Kidney epithelial cell (primary cell): Measurements from ENCODE around the gene CASP1. TPM values are rescaled to one million over a fixed set of nuclear protein-coding genes. Genes with fewer than 3 reads are reported as not detected.
"Not testable (repeated sequence)": the region's sequence is repeated elsewhere in the genome, so short reads cannot be mapped to it uniquely, and the experiment has no call there.

Experiments used
- DNase-seq: peaks from one replicate; pipeline ENCODE4 v3.0.0-alpha.2; 2010; ENCODE audit warnings: low read depth
- H3K27me3 ChIP-seq: 2 replicates; pipeline ENCODE4 v1.6.0; 2011; ENCODE audit warnings: low read length; ENCODE audit not compliant: control insufficient read depth, insufficient read depth
- H3K36me3 ChIP-seq: 2 replicates; pipeline ENCODE4 v1.5.1; 2011; ENCODE audit warnings: low read length; ENCODE audit not compliant: control insufficient read depth, insufficient read depth
- H3K4me3 ChIP-seq: 2 replicates; pipeline ENCODE4 v1.5.1; 2011; ENCODE audit warnings: low read depth, mild to moderate bottlenecking, control low read depth, low read length
- total RNA-seq: library from RNA; depleted of rRNA; stranded (reverse); fragments of >200 nt; gene quantifications from 2 replicates; pipeline ENCODE4 v1.2.3, GENCODE V29; 2015
- TF ChIP-seq, protein P1 (sequence below): IDR thresholded peaks from 2 replicates; pipeline ENCODE4 v1.5.1; 2011; ENCODE audit warnings: mild to moderate bottlenecking, moderate library complexity, low read length, control low read depth, inconsistent platforms; ENCODE audit not compliant: insufficient read depth, poor library complexity, severe bottlenecking

CASP1 gene
- total RNA-seq, 1 donor from 2014 or later, result 0.33 TPM

DNA sequence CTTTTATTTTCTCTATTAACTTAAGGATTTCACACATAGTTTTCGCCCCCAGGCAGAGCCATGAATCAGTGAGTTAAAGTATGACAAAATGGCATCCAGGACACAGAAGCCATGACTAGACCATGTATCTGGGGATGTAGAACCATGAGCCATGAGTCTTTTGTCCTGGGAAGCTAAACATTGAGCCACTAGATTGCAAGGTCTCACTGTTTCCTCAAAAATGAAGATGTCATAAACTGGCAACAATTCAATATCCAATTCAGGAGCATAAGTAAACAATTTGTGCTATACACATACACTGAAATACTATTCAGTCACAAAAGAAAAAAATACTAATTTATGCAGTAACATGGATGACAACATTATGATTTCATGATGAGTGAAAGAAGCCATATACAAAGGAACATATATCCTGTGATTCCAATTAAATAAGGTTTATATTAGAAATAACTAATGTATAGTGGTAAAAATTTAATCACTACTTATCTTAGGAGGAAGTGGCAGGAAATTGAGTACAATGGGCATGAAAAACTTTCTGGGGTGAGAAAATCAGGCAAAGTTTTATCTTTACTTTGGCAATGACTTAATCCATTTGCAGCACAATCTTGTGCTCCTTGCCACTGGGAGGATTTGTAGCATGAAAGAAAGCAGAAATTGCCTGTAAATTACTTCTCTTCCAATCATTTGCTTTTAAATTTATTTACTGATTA is 38.7 kb upstream of the CASP1 start:
- no peak for DNase-seq
- TF ChIP-seq, protein P1, sequence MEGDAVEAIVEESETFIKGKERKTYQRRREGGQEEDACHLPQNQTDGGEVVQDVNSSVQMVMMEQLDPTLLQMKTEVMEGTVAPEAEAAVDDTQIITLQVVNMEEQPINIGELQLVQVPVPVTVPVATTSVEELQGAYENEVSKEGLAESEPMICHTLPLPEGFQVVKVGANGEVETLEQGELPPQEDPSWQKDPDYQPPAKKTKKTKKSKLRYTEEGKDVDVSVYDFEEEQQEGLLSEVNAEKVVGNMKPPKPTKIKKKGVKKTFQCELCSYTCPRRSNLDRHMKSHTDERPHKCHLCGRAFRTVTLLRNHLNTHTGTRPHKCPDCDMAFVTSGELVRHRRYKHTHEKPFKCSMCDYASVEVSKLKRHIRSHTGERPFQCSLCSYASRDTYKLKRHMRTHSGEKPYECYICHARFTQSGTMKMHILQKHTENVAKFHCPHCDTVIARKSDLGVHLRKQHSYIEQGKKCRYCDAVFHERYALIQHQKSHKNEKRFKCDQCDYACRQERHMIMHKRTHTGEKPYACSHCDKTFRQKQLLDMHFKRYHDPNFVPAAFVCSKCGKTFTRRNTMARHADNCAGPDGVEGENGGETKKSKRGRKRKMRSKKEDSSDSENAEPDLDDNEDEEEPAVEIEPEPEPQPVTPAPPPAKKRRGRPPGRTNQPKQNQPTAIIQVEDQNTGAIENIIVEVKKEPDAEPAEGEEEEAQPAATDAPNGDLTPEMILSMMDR, result no peak

DNA sequence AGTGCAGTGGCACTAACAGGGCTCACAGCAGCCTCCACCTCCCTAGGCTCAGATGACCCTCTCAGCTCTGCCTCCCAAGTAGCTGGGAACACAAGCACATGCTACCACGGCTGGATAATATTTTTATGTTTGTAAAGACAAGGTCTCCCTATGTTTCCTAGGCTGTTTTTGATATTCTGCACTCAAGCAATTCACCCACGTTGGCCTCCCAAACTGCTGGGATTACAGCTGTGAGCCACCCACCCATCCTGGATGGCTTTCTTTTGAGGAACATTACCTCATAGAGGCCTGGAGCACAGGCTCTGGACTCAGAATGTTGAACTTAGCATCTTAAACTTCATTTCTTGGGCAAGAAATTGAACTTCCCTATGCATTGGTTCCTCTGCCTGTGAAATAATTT is 37.1 kb upstream of the CASP1 start:
- H3K36me3 ChIP-seq, DNase-seq, H3K27me3 ChIP-seq, H3K4me3 ChIP-seq: not testable (repeated sequence)

More for the DNA sequence above, 38.7 kb upstream of the CASP1 start:
- no peak overlapping the region for H3K4me3 ChIP-seq
- no peaks in the 10 kb centered on the region for H3K27me3 ChIP-seq
- H3K36me3 ChIP-seq, result no peaks in the 10 kb centered on the region

DNA sequence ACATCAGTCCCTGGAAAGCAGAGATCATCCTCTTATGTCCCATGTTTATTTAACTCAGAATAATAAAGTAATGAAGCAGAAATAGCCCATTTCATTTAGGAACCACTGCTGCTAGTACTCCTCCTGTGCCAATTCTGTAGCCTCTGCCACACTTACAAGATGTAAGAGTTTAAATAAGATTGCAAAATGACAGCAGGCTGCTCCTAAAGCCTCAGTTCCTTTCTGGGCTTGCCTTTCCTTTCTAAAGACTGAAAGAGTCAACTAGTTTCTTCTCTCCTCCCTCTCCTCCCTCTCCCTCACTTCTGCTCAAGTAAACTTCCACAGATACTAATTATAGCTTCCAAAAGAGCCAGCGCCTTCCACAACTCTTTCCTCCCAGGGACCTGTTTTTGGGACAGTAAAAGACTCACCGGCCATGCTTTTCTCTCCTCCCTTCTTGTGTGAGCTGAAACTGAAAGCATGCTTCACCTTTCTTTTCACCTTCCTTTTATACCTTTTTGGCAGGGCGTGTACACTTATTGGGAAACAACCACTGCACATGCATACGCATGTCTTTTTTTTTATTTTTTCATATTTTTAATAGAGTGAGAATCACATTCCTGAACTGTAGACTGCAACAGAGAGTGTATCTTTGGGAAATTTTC is 36.3 kb upstream of the CASP1 start:
- Histone ChIP-seq H3K36me3 (no peaks in the 10 kb centered on the region), H3K4me3 (no peak overlapping the region), H3K27me3 (no peaks in the 10 kb centered on the region)
- TF ChIP-seq, protein P1, result no peak
- DNase-seq, result no peak

DNA sequence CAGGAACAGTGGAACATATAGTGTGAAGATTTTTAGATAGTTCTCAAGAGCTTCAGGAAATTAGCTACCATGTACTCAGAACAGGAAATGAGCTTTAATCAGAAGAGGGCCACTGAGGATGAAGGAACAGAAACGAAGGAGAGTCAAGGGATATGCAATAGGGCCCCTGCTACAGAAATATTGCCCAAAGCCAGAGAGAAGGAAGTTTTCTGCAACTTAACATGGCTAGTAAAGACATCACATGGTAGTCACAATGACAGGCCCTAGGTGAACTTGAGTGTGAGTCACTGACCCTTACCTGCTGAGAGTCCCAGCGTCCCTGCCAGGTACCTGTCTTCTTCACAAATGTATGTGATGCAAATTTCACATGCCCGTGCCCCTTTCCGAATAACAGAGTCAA is 35.4 kb upstream of the CASP1 start:
- no peak for DNase-seq
- TF ChIP-seq, protein P1, result no peak
- H3K4me3 ChIP-seq, result no peak overlapping the region
- H3K27me3 ChIP-seq, result no peaks in the 10 kb centered on the region
- no peaks in the 10 kb centered on the region for H3K36me3 ChIP-seq

DNA sequence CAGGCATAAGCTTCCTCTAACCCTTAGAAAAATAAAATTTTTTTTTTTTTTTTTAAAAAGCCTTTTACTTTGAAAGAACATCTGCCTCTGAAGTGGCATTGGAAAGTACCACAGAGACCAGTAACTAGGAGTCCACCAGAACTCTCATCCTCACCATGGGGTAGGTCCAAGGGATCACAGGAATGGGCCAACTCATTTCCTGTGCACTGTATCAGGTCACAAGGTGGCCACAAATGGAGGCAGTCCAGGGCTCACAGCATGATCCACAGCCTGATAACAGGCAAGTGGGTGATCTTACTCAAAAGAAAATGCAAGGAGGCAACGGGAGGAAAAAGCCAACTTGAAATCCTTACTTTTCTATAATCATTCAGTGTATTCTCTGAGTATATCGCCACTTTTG is 34.8 kb upstream of the CASP1 start:
- not testable (repeated sequence) for DNase-seq, H3K36me3 ChIP-seq, H3K27me3 ChIP-seq, H3K4me3 ChIP-seq

DNA sequence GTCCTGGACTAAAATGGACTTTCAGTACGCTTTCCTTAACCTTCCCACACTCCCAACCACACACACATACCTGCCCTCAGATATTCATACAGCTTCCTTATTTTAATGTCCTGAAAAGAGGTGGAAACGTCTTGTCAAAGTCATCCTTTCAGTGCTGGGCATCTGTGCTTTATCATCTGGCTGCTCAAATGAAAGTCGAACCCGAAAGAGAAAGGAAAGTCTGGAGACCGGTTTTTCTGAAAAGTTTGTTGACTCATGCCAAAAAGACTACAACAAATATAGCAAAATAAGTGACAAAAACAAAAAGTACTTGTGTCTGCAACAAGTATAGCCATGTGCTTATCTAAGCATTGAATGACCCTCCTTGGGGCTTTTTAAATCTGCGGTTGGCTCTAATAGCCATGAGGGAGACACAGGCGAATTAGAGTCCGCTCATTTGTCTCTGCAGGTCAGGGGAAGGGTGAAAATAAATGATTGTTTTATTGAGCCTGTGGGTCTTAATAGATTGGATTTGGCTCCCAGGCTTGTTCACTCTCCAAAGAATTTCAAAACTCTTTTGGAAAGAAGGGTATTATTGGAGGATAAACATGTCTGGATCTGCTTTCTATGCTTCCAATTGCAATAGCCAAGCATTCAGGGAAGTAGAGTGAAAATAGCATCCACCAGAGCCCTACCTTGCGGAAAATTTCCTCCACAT is 28.4 kb upstream of the CASP1 start:
- H3K4me3 ChIP-seq, H3K36me3 ChIP-seq, DNase-seq, H3K27me3 ChIP-seq: not testable (repeated sequence)

DNA sequence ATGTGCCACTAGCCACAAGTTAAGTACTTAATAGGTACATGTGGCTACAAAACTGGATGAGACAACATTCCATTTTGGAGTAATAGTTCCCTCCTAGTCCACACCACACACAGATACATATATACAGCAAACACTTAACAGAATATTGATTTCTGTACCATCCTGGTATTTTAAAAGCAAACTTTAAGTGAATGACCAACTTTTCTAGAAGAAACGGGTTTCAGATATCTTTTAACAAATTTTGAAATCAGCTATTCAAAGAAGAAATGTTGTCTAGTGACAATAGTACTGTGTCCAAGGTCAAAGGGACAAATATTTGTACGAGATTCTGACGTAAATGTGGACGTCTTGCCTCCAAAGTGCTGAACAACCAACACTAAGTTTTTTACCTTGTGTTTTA is 22.5 kb upstream of the CASP1 start:
- no peaks in the 10 kb centered on the region for H3K36me3 ChIP-seq
- no peak for DNase-seq
- no peak overlapping the region for H3K4me3 ChIP-seq
- TF ChIP-seq, protein P1, result no peak
- H3K27me3 ChIP-seq, result no peaks in the 10 kb centered on the region
